HCT116 (cell line): Measurements from ENCODE around the gene PDE1C. TPM values are rescaled to one million over a fixed set of nuclear protein-coding genes. Genes with fewer than 3 reads are reported as not detected.

Experiments
- ATAC-seq: fragments of 200-7000 bp; cut with Tn5 transposase; 2 replicates; pipeline ENCODE4 v1.9.1; 2020; ENCODE audit warnings: mild to moderate bottlenecking, moderate library complexity
- BruUV-seq: library from RNA; stranded (reverse); fragments of 400-500 nt; replicated peaks from 2 replicates; lab custom pipeline; 2021; lab: Mats Ljungman, UMichigan
- CTCF ChIA-PET: fragments of 300-600 bp; sonication (Branson Sonifier 250); formaldehyde crosslinking; loops from one replicate; lab custom pipeline; 2021; ENCODE audit warnings: antibody characterized with exemption; lab: Charles Lee
- POLR2A ChIA-PET: fragments of 300-600, 350-600 bp; sonication (Branson Sonifier 250); formaldehyde crosslinking; loops from one replicate; lab custom pipeline; 2021; ENCODE audit warnings: antibody characterized with exemption; lab: Charles Lee
- RAD21 ChIA-PET, 2 experiments: fragments of 300-600 bp; sonication (Branson Sonifier 250); formaldehyde crosslinking; loops; one replicate each; lab custom pipeline; 2023; ENCODE audit warnings: low total read pairs in 2 of 2; ENCODE audit not compliant: uncharacterized antibody in 2 of 2, unreplicated experiment in 2 of 2, low non-redundant PET in 1 of 2; lab: Charles Lee
- DNase-seq: peaks from one replicate; pipeline ENCODE4 v3.0.0-alpha.2; 2010; ENCODE audit warnings: low read depth, low spot score
- H2AFZ ChIP-seq: fragments of 200-600 bp; shearing (Covaris generic), sonication (generic); 2 replicates; pipeline ENCODE4 v1.6.1; 2017; ENCODE audit warnings: low read depth, mixed run types, mixed read lengths, antibody characterized with exemption, low read length; ENCODE audit not compliant: poor library complexity, severe bottlenecking
- H3K27ac ChIP-seq: 2 replicates; pipeline ENCODE4 v1.5.1; 2012; ENCODE audit warnings: low read depth, low read length
- H3K27me3 ChIP-seq: fragments of 200-600 bp; sonication (generic); 2 replicates; pipeline ENCODE4 v1.6.1; 2016; ENCODE audit warnings: mixed run types, low read length, mixed read lengths; ENCODE audit not compliant: insufficient read depth
- H3K36me3 ChIP-seq, 2 experiments: fragments of 200-500 bp in 1 of 2; fragments of 200-600 bp in 1 of 2; sonication (Bioruptor generic) in 1 of 2; sonication (generic) in 1 of 2; 2 replicates each; pipeline versions ENCODE4 v1.5.1 to v1.6.1; 2014 to 2016; ENCODE audit warnings: low read length in 2 of 2, inconsistent platforms in 1 of 2, mixed read lengths in 1 of 2, mixed run types in 1 of 2; ENCODE audit not compliant: insufficient read depth in 2 of 2, control insufficient read depth in 1 of 2
- H3K4me1 ChIP-seq, 2 experiments: fragments of 200-600 bp in 1 of 2; sonication (generic) in 1 of 2; 2 replicates each; pipeline versions ENCODE4 v1.5.1 to v1.6.1; 2012 to 2017; ENCODE audit warnings: low read length in 2 of 2, inconsistent platforms in 1 of 2, mild to moderate bottlenecking in 1 of 2, mixed read lengths in 1 of 2, mixed run types in 1 of 2, moderate library complexity in 1 of 2; ENCODE audit not compliant: insufficient read depth in 2 of 2, control insufficient read depth in 1 of 2
- H3K4me2 ChIP-seq: fragments of 200-600 bp; sonication (generic); 2 replicates; pipeline ENCODE4 v1.6.1; 2017; ENCODE audit warnings: mixed run types, low read length, mixed read lengths
- H3K4me3 ChIP-seq, 2 experiments: fragments of 200-600 bp in 1 of 2; sonication (generic) in 1 of 2; replicated peaks in 1 of 2; 2 replicates each; pipeline ENCODE4 v1.5.1; 2011 to 2016; ENCODE audit warnings: low read length in 2 of 2, control low read depth in 1 of 2, low read depth in 1 of 2, mild to moderate bottlenecking in 1 of 2, mixed read lengths in 1 of 2, mixed run types in 1 of 2
- H3K79me2 ChIP-seq: fragments of 200-600 bp; sonication (generic); 2 replicates; pipeline ENCODE4 v1.6.1; 2017; ENCODE audit warnings: mild to moderate bottlenecking, mixed run types, low read length, moderate library complexity, mixed read lengths; ENCODE audit not compliant: insufficient read depth
- H3K9ac ChIP-seq: fragments of 200-600 bp; sonication (generic); 2 replicates; pipeline ENCODE4 v1.6.1; 2016; ENCODE audit warnings: low read length, mixed read lengths
- H3K9me2 ChIP-seq: fragments of 200-600 bp; sonication (generic), shearing (Covaris generic); 2 replicates; pipeline ENCODE4 v1.6.1; 2017; ENCODE audit warnings: mixed run types, mild to moderate bottlenecking, moderate library complexity; ENCODE audit not compliant: insufficient read depth
- H3K9me3 ChIP-seq, 2 experiments: fragments of 200-500 bp in 1 of 2; fragments of 200-600 bp in 1 of 2; sonication (Bioruptor generic) in 1 of 2; sonication (generic) in 1 of 2; 2 replicates each; pipeline ENCODE4 v1.6.1; 2014 to 2017; ENCODE audit warnings: low read length in 2 of 2, mixed read lengths in 2 of 2, inconsistent platforms in 1 of 2, low read depth in 1 of 2, mild to moderate bottlenecking in 1 of 2, mixed run types in 1 of 2, moderate library complexity in 1 of 2; ENCODE audit not compliant: control insufficient read depth in 1 of 2, insufficient read depth in 1 of 2
- H4K20me1 ChIP-seq: fragments of 200-600 bp; sonication (generic), shearing (Covaris generic); 2 replicates; pipeline ENCODE4 v1.6.1; 2017; ENCODE audit warnings: mixed run types, mild to moderate bottlenecking, moderate library complexity; ENCODE audit not compliant: insufficient read depth
- EGR1 ChIP-seq: IDR thresholded peaks from 2 replicates; pipeline ENCODE4 v1.6.1; 2012; ENCODE audit warnings: low read depth
- REST ChIP-seq: IDR thresholded peaks from 2 replicates; pipeline ENCODE4 v1.6.1; 2012; ENCODE audit warnings: low read depth
- ZBTB33 ChIP-seq: IDR thresholded peaks from 2 replicates; pipeline ENCODE4 v1.6.1; 2011; ENCODE audit warnings: mild to moderate bottlenecking, low read length, moderate library complexity; ENCODE audit not compliant: insufficient replicate concordance; ENCODE audit errors: extremely low read depth
- ZFX ChIP-seq: fragments of 450-650 bp; IDR thresholded peaks from 2 replicates; pipeline ENCODE4 v1.6.1; 2017
- intact Hi-C: fragments of 100-400 bp; cut with micrococcal nuclease; formaldehyde crosslinking; loops from 2 replicates; pipeline ENCODE4 v1.10.0; 2022
- total RNA-seq: library from RNA; stranded (reverse); gene quantifications from one replicate; pipeline ENCODE4 v1.2.1, GENCODE V29; 2021; ENCODE audit not compliant: unreplicated experiment

Gene PDE1C
- total RNA-seq, 1 experiment from 2014 or later: 0.17 TPM

GRCh38 chr7:31855530-31855929 lies 214.7 kb downstream of the PDE1C start:
- H4K20me1 ChIP-seq: no peaks in the 10 kb centered on the region
- no peaks in the 10 kb centered on the region for H3K4me1 ChIP-seq
- ATAC-seq (no peak), DNase-seq (no peak)
- no peaks in the 10 kb centered on the region for H3K36me3 ChIP-seq
- POLR2A ChIA-PET: no interaction called here
- CTCF ChIA-PET: interaction anchor here (0.7 kb wide), 1 partner anchor 12 kb away, joined by 3 read pairs; no protein-coding TSS in a partner anchor
- intact Hi-C loops: no loop called here
- no peaks in the 10 kb centered on the region for H3K9me2 ChIP-seq
- no peak overlapping the region for H3K9ac ChIP-seq
- H3K27ac ChIP-seq: no peak overlapping the region
- no peaks in the 10 kb centered on the region for H3K9me3 ChIP-seq
- H3K27me3 ChIP-seq: no peaks in the 10 kb centered on the region
- no peak overlapping the region for H2AFZ ChIP-seq
- H3K4me2 ChIP-seq: no peak overlapping the region
- no peak for TF ChIP-seq EGR1
- TF ChIP-seq ZBTB33: no peak
- no peak for TF ChIP-seq ZFX
- H3K79me2 ChIP-seq: no peaks in the 10 kb centered on the region
- no peak overlapping the region for H3K4me3 ChIP-seq
- BruUV-seq: no TSS peak
- RAD21 ChIA-PET: no interaction called here

- no peak overlapping the region for H3K4me3 ChIP-seq
- no peaks in the 10 kb centered on the region for H3K27me3 ChIP-seq
- H3K9me2 ChIP-seq: no peaks in the 10 kb centered on the region
- no peak overlapping the region for H3K9ac ChIP-seq
- H2AFZ ChIP-seq: no peak overlapping the region
- TF ChIP-seq REST: no peak
- no peak for TF ChIP-seq ZFX
- TF ChIP-seq, all 23 proteins: peak for 0
- Histone ChIP-seq H3K27ac (no peak overlapping the region), H3K4me1 (no peaks in the 10 kb centered on the region), H3K9me3 (no peaks in the 10 kb centered on the region), H3K36me3 (no peaks in the 10 kb centered on the region), H4K20me1 (no peaks in the 10 kb centered on the region), H3K4me2 (no peak overlapping the region), H3K79me2 (no peaks in the 10 kb centered on the region)
- ChIA-PET RAD21 (no interaction called here), CTCF (no interaction called here), POLR2A (no interaction called here)
- intact Hi-C loops: no loop called here
- DNase-seq: no peak
- no peak for ATAC-seq
- BruUV-seq: no TSS peak
Measured at GRCh38 chr7:31853380-31853779, 216.8 kb downstream of the PDE1C start.
